OCI-LY7 (cell line): ENCODE results near the gene CLDN9.

Experiments used
- EZH2phosphoT487 ChIP-seq: fragments of 200-600 bp; sonication (generic); IDR thresholded peaks from 2 replicates; pipeline ENCODE4 v1.6.1; 2018; ENCODE audit warnings: low read depth, borderline replicate concordance, mild to moderate bottlenecking, mixed run types, antibody characterized with exemption, low read length, moderate library complexity, mixed read lengths
- TF ChIP-seq, protein P1 (sequence below): fragments of 200-600 bp; sonication (generic); conservative IDR thresholded peaks from 2 replicates; pipeline ENCODE4 v1.5.1; 2014; ENCODE audit warnings: mild to moderate bottlenecking, antibody characterized with exemption, low read length, moderate library complexity, mixed read lengths

DNA sequence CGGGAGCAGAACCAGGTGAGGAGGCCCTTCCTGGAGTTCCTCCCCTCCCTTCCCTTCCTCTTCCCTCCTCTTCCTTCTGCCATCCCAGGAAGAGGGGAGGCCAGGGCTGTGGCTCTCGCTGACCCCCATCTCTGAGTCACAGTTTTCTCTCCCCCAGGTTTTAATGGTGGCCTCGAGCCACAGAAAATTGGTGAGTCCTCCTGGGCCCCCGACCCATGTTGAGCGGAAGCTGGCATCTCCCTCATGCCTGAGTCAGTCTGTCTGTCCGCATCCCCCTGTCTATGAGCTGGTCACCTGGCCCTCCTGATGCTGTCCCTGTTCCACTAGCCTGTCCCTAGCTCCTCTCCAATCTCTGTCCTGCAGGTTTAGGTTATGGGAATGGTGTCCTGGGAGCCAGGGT, 12.8 kb upstream of the CLDN9 start:
- TF ChIP-seq, protein P1, sequence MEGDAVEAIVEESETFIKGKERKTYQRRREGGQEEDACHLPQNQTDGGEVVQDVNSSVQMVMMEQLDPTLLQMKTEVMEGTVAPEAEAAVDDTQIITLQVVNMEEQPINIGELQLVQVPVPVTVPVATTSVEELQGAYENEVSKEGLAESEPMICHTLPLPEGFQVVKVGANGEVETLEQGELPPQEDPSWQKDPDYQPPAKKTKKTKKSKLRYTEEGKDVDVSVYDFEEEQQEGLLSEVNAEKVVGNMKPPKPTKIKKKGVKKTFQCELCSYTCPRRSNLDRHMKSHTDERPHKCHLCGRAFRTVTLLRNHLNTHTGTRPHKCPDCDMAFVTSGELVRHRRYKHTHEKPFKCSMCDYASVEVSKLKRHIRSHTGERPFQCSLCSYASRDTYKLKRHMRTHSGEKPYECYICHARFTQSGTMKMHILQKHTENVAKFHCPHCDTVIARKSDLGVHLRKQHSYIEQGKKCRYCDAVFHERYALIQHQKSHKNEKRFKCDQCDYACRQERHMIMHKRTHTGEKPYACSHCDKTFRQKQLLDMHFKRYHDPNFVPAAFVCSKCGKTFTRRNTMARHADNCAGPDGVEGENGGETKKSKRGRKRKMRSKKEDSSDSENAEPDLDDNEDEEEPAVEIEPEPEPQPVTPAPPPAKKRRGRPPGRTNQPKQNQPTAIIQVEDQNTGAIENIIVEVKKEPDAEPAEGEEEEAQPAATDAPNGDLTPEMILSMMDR: no peak
- no peak for TF ChIP-seq EZH2phosphoT487
